Muscle of leg (tissue), 16 donors: Measurements from ENCODE around the gene SUSD1. TPM values are rescaled to one million over a fixed set of nuclear protein-coding genes. Genes with fewer than 3 reads are reported as not detected.

Source experiments
- DNase-seq: peaks from one replicate; pipeline ENCODE4 v3.0.0; 2013
- H3K27ac ChIP-seq: one replicate; pipeline ENCODE4 v1.5.1; 2013; ENCODE audit warnings: mild to moderate bottlenecking, low read length, control low read depth
- H3K27me3 ChIP-seq: one replicate; pipeline ENCODE4 v1.6.1; 2013; ENCODE audit warnings: low read length; ENCODE audit not compliant: control insufficient read depth, insufficient read depth
- H3K36me3 ChIP-seq: one replicate; pipeline ENCODE4 v1.6.1; 2013; ENCODE audit warnings: low read length; ENCODE audit not compliant: control insufficient read depth, insufficient read depth
- H3K4me1 ChIP-seq: one replicate; pipeline ENCODE4 v1.6.1; 2013; ENCODE audit warnings: low read length; ENCODE audit not compliant: control insufficient read depth, insufficient read depth
- H3K4me3 ChIP-seq: one replicate; pipeline ENCODE4 v1.5.1; 2013; ENCODE audit warnings: low read length, control low read depth
- H3K9me3 ChIP-seq: replicated peaks from 2 replicates; pipeline ENCODE4 v1.6.1; 2013; ENCODE audit warnings: low read depth, low read length; ENCODE audit not compliant: control insufficient read depth
- WGBS: methylation state at CpG from one replicate; pipeline ENCODE4 v1.1.5; 2013; ENCODE audit warnings: missing lambda C conversion rate; ENCODE audit not compliant: insufficient coverage; 5-methylcytosine and 5-hydroxymethylcytosine counted together
- long read RNA-seq, 11 donors: transcript quantifications; one replicate each; lab custom pipeline, GENCODE V29; 2026
- polyA plus RNA-seq, 8 donors: library from polyadenylated mRNA; unstranded; fragments of 120-200 nt; gene quantifications; one replicate each; pipeline versions ENCODE4 v1.2.1 to v1.2.3, GENCODE V29; 2013; ENCODE audit warnings: inconsistent platforms in 1 of 8, low replicate concordance in 1 of 8; ENCODE audit not compliant: insufficient read length in 8 of 8, insufficient read depth in 1 of 8
- total RNA-seq: library from RNA; stranded (reverse); fragments of 120-200 nt; gene quantifications from one replicate; pipeline ENCODE4 v1.2.4, GENCODE V29; 2013

The SUSD1 gene
- total RNA-seq = 7.9 TPM
- polyA plus RNA-seq = 10 to 100 TPM in 1 of 8 donors, 1 to 10 TPM in 7; 5.9 to 15.0 (median 6.9) TPM
- long read RNA-seq, donor 1, partial matches to known transcripts = 0 of 1 reads
- long read RNA-seq, donor 1, other reads (novel, unspliced or antisense) = 0 of 1 reads
- long read RNA-seq, donor 2 = 0 reads
- long read RNA-seq, donor 3 = 0 reads
- long read RNA-seq, donor 4, partial matches to known transcripts = 0 of 1 reads
- long read RNA-seq, donor 4, other reads (novel, unspliced or antisense) = 0 of 1 reads
- long read RNA-seq, donor 5, partial matches to known transcripts = 0 of 1 reads
- long read RNA-seq, donor 5, other reads (novel, unspliced or antisense) = 0 of 1 reads
- long read RNA-seq, donor 6 = 0 reads
- long read RNA-seq, donor 7, partial matches to known transcripts = 5 of 5 reads
- long read RNA-seq, donor 7, other reads (novel, unspliced or antisense) = 0 of 5 reads
- long read RNA-seq, donor 8, partial matches to known transcripts = 0 of 1 reads
- long read RNA-seq, donor 8, other reads (novel, unspliced or antisense) = 0 of 1 reads
- long read RNA-seq, donor 9, partial matches to known transcripts = 0 of 1 reads
- long read RNA-seq, donor 9, other reads (novel, unspliced or antisense) = 0 of 1 reads
- long read RNA-seq, donor 10 = 0 reads
- long read RNA-seq, donor 11 = 0 reads

- under 1% methylated on average over 88 of the region's 88 CpGs for WGBS
- Histone ChIP-seq H3K27me3 (peaks cover 8% of the 10 kb centered on the region), H3K27ac (no peak within 1 kb of the TSS), H3K9me3 (no peaks in the 10 kb centered on the region), H3K4me3 (peak within 1 kb of the TSS; percentile 52), H3K36me3 (no peaks in the 10 kb centered on the region), H3K4me1 (peaks cover 16% of the 10 kb centered on the region)
- peak; percentile 38 for DNase-seq
These were observed at the start of gene SUSD1 for GRCh38 chr9:112174965-112175795. Gene SUSD1, minus strand, starts transcription at chr9:112175297. Its CDS starts 62 bp downstream, at chr9:112175235.

DNA sequence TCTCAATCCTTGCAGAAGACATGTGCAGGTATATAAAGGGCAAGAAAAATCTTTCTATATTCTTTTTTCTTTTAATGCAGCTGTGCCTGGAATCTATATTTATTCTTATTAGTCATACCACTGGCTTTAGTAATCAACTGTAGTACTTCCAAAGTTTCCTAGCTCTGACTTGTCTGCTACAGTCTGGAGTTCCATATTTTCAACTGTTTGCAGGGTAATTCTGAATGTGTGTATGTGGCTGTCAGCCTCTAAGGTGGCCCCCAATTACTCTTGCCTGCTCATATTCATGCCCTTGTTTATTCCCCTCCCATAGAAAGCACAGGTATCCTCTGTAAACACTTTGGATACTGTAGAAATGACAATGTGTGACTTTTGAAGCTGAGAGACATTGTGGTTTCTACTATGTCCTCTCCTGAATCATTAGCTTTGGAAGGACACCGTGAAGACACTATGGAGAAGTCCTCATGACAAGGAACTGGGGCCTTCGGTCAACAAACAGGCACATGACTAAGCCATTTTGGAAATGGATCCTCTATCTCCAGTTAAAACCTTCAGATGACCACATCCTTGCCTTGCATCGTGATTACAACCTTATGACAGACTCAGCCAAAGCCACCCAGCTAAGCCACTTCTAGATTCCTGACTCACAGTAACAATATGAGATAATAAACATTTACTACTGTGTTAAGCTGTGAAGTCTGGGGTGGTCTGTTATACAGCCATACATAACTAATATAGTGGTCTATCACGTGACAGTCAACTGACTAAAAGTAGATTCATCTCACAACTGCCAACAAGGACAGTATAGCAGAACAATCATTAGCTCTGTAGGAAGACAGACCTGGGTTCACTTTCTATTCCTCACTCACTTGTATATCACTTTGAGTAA is 49.5 kb upstream of the SUSD1 start:
- H3K4me3 ChIP-seq = no peak overlapping the region
- no peak for DNase-seq
- no peaks in the 10 kb centered on the region for H3K9me3 ChIP-seq
- H3K4me1 ChIP-seq = no peaks in the 10 kb centered on the region
- H3K27me3 ChIP-seq = no peaks in the 10 kb centered on the region
- H3K27ac ChIP-seq = no peak overlapping the region
- 94% methylated on average over 2 of the region's 4 CpGs for WGBS
- peaks cover 8% of the 10 kb centered on the region for H3K36me3 ChIP-seq

DNA sequence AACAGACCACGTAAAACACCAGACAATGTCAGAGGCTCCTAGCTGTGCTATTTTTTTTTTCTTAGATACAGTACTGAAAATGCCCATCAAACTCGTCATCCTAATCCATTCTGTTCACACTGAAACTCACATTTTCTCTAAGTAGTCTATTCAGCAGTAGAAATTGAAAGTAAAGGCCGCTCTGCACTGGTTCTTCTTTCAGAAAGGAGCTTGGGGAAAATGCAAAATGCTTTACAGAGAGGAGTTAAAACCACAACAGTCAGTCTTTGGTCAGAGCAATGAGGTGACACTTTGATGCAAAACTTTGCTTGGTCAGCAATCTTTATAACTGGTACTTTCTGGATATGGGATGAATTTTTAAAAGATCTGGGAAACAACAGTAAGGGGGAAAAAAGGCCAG is 43.8 kb upstream of the SUSD1 start:
- 100% methylated on average over 1 of the region's 3 CpGs for WGBS
- Histone ChIP-seq H3K36me3 (peaks cover 5% of the 10 kb centered on the region), H3K27me3 (no peaks in the 10 kb centered on the region), H3K27ac (no peak overlapping the region), H3K4me1 (no peaks in the 10 kb centered on the region), H3K4me3 (no peak overlapping the region), H3K9me3 (no peaks in the 10 kb centered on the region)
- DNase-seq = no peak

GRCh38 chr9:112212926-112213325 is 37.8 kb upstream of the SUSD1 start:
- DNase-seq = no peak

GRCh38 chr9:112207451-112207850 is 32.4 kb upstream of the SUSD1 start:
- H3K4me1 ChIP-seq = no peaks in the 10 kb centered on the region
- no peak for DNase-seq
- peaks cover 10% of the 10 kb centered on the region for H3K9me3 ChIP-seq
- no peak overlapping the region for H3K27ac ChIP-seq
- H3K36me3 ChIP-seq = peaks cover 19% of the 10 kb centered on the region
- H3K4me3 ChIP-seq = no peak overlapping the region
- no peaks in the 10 kb centered on the region for H3K27me3 ChIP-seq
- no CpG with 5 or more reads among the region's 1 CpG for WGBS

More at GRCh38 chr9:112212926-112213325, 37.8 kb upstream of the SUSD1 start:
- no peak overlapping the region for H3K4me3 ChIP-seq
- peaks cover 7% of the 10 kb centered on the region for H3K9me3 ChIP-seq
- no peaks in the 10 kb centered on the region for H3K27me3 ChIP-seq
- no peak overlapping the region for H3K27ac ChIP-seq
- H3K4me1 ChIP-seq = no peaks in the 10 kb centered on the region
- H3K36me3 ChIP-seq = peaks cover 21% of the 10 kb centered on the region
- no CpG with 5 or more reads among the region's 2 CpGs for whole genome bisulfite sequencing

DNA sequence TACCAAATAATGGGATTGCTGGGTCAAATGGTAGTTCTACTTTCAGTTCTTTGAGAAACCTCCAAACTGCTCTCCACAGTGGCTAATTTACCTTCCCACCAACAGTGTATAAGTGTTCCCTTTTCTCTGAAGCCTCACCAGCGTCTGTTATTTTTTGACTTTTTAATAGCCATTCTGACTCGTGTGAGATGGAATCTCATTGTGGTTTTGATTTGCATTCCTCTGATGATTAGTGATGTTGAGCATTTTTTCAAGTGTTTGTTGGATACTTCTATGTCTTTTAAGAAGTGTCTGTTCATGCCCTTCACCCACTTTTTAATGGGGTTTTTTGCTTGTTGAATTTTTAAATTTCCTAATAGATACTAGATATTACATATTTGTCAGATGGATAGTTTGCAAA is 28.4 kb upstream of the SUSD1 start:
- H3K36me3 ChIP-seq = peaks cover under 1% of the 10 kb centered on the region
- no CpG with 5 or more reads among the region's 2 CpGs for WGBS
- no peaks in the 10 kb centered on the region for H3K27me3 ChIP-seq
- H3K9me3 ChIP-seq = peaks cover 9% of the 10 kb centered on the region
- no peaks in the 10 kb centered on the region for H3K4me1 ChIP-seq
- no peak overlapping the region for H3K27ac ChIP-seq
- no peak for DNase-seq
- H3K4me3 ChIP-seq = no peak overlapping the region

GRCh38 chr9:112200711-112201110 is 25.6 kb upstream of the SUSD1 start:
- WGBS = 90% methylated on average over 2 of the region's 5 CpGs

GRCh38 chr9:112198646-112199045 is 23.5 kb upstream of the SUSD1 start:
- Histone ChIP-seq H3K27ac (no peak overlapping the region), H3K9me3 (no peaks in the 10 kb centered on the region), H3K4me1 (no peaks in the 10 kb centered on the region), H3K36me3 (no peaks in the 10 kb centered on the region), H3K4me3 (no peak overlapping the region), H3K27me3 (no peaks in the 10 kb centered on the region)
- DNase-seq = no peak
- WGBS = 83% methylated on average over 4 of the region's 4 CpGs

More at GRCh38 chr9:112200711-112201110, 25.6 kb upstream of the SUSD1 start:
- Histone ChIP-seq H3K9me3 (no peaks in the 10 kb centered on the region), H3K27ac (no peak overlapping the region), H3K27me3 (no peaks in the 10 kb centered on the region), H3K4me1 (no peaks in the 10 kb centered on the region), H3K4me3 (no peak overlapping the region), H3K36me3 (no peaks in the 10 kb centered on the region)
- no peak for DNase-seq

DNA sequence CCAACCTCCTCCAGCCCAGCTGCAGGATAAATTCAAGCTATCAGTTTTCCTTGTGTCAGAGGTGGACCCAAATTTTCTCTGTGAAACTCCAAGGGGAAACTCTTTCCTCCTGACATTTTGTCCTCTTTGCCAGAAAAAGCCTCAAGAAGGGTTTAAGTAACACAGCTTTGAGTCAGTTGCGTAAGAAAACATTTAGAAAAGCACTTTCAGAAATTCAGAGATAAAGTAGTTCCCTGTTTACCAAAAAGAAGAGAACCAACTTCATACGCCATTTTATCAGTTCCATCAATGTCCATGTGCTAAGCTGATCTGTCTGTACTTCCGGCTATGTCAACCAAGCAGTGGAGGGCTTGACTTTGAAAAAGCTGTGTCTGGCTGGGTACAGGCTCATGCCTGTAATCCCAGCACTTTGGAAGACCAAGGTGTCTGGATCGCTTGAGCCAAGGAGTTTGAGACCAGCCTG is 19.9 kb upstream of the SUSD1 start:
- Histone ChIP-seq H3K36me3 (no peaks in the 10 kb centered on the region), H3K4me3 (no peak overlapping the region), H3K4me1 (no peaks in the 10 kb centered on the region), H3K9me3 (no peaks in the 10 kb centered on the region), H3K27me3 (no peaks in the 10 kb centered on the region), H3K27ac (no peak overlapping the region)
- peak; percentile 46 for DNase-seq
- 75% methylated on average over 2 of the region's 4 CpGs for WGBS
